HEK293 (cell line): ENCODE measurements around the gene LIMA1.

Experiments used
- BCL11B ChIP-seq: fragments of 450-650 bp; formaldehyde crosslinking; IDR thresholded peaks from 2 replicates; pipeline ENCODE4 v1.5.1; 2016; ENCODE audit warnings: low read depth, missing biosample characterization, missing genetic modification characterization
- HOXC10 ChIP-seq: sonication (generic); formaldehyde crosslinking; IDR thresholded peaks from 2 replicates; pipeline ENCODE4 v1.8.1; 2023; ENCODE audit warnings: mild to moderate bottlenecking, missing genetic modification reagents
- IKZF3 ChIP-seq: fragments of 450-650 bp; IDR thresholded peaks from 2 replicates; pipeline ENCODE4 v1.5.0; 2018; ENCODE audit warnings: missing biosample characterization, mild to moderate bottlenecking, missing genetic modification characterization, moderate library complexity
- KLF1 ChIP-seq: fragments of 450-650 bp; formaldehyde crosslinking; IDR thresholded peaks from 2 replicates; pipeline ENCODE4 v1.5.1; 2016; ENCODE audit warnings: missing biosample characterization, missing genetic modification characterization
- KLF10 ChIP-seq: fragments of 450-650 bp; IDR thresholded peaks from 2 replicates; pipeline ENCODE4 v1.5.1; 2018; ENCODE audit warnings: missing biosample characterization, mild to moderate bottlenecking, missing genetic modification characterization
- KLF16 ChIP-seq: fragments of 450-650 bp; formaldehyde crosslinking; IDR thresholded peaks from 2 replicates; pipeline ENCODE4 v1.5.1; 2017; ENCODE audit warnings: missing biosample characterization, missing genetic modification characterization
- KLF17 ChIP-seq: fragments of 450-650 bp; formaldehyde crosslinking; IDR thresholded peaks from 2 replicates; pipeline ENCODE4 v1.5.1; 2016; ENCODE audit warnings: missing biosample characterization, missing genetic modification characterization
- KLF7 ChIP-seq: fragments of 450-650 bp; formaldehyde crosslinking; IDR thresholded peaks from 2 replicates; pipeline ENCODE4 v1.5.1; 2016; ENCODE audit warnings: missing biosample characterization, missing genetic modification characterization, borderline replicate concordance
- RBAK ChIP-seq: fragments of 450-650 bp; formaldehyde crosslinking; IDR thresholded peaks from 2 replicates; pipeline ENCODE4 v1.5.1; 2016; ENCODE audit warnings: missing biosample characterization, missing genetic modification characterization
- SP3 ChIP-seq: fragments of 450-650 bp; formaldehyde crosslinking; IDR thresholded peaks from 2 replicates; pipeline ENCODE4 v1.5.1; 2016; ENCODE audit warnings: missing biosample characterization, missing genetic modification characterization
- WT1 ChIP-seq: fragments of 450-650 bp; formaldehyde crosslinking; IDR thresholded peaks from 2 replicates; pipeline ENCODE4 v1.5.1; 2016; ENCODE audit warnings: missing biosample characterization, missing genetic modification characterization
- ZBTB17 ChIP-seq: fragments of 450-650 bp; formaldehyde crosslinking; IDR thresholded peaks from 2 replicates; pipeline ENCODE4 v1.5.1; 2016; ENCODE audit warnings: missing biosample characterization, missing genetic modification characterization
- ZBTB21 ChIP-seq: fragments of 450-650 bp; formaldehyde crosslinking; IDR thresholded peaks from 2 replicates; pipeline ENCODE4 v1.5.1; 2017; ENCODE audit warnings: missing biosample characterization, missing genetic modification characterization
- ZFP69B ChIP-seq: fragments of 450-650 bp; formaldehyde crosslinking; IDR thresholded peaks from 2 replicates; pipeline ENCODE4 v1.5.1; 2016; ENCODE audit warnings: missing biosample characterization, missing genetic modification characterization
- ZNF157 ChIP-seq: fragments of 450-650 bp; formaldehyde crosslinking; IDR thresholded peaks from 2 replicates; pipeline ENCODE4 v1.5.1; 2016; ENCODE audit warnings: missing biosample characterization, missing genetic modification characterization
- ZNF184 ChIP-seq: fragments of 450-650 bp; IDR thresholded peaks from 2 replicates; pipeline ENCODE4 v1.5.1; 2018; ENCODE audit warnings: missing biosample characterization, mild to moderate bottlenecking, missing genetic modification characterization
- ZNF214 ChIP-seq: fragments of 450-650 bp; formaldehyde crosslinking; IDR thresholded peaks from 2 replicates; pipeline ENCODE4 v1.5.1; 2017; ENCODE audit warnings: missing biosample characterization, mild to moderate bottlenecking, missing genetic modification characterization, borderline replicate concordance
- ZNF274 ChIP-seq, 2 experiments: fragments of 200-500 bp in 1 of 2; fragments of 450-650 bp in 1 of 2; sonication (Bioruptor generic) in 1 of 2; formaldehyde crosslinking in 1 of 2; IDR thresholded peaks; 2 replicates each; pipeline versions ENCODE4 v1.5.1 to v1.6.1; 2014 to 2016; ENCODE audit warnings: borderline replicate concordance in 1 of 2, inconsistent platforms in 1 of 2, low read length in 1 of 2, missing biosample characterization in 1 of 2, missing genetic modification characterization in 1 of 2
- ZNF302 ChIP-seq: fragments of 450-650 bp; formaldehyde crosslinking; IDR thresholded peaks from 2 replicates; pipeline ENCODE4 v1.5.1; 2016; ENCODE audit warnings: missing biosample characterization, missing genetic modification characterization, low read depth
- ZNF341 ChIP-seq: fragments of 450-650 bp; formaldehyde crosslinking; IDR thresholded peaks from 2 replicates; pipeline ENCODE4; 2016; ENCODE audit warnings: low read depth, missing biosample characterization, missing genetic modification characterization
- ZNF366 ChIP-seq: fragments of 450-650 bp; formaldehyde crosslinking; conservative IDR thresholded peaks from 2 replicates; pipeline ENCODE4 v1.5.1; 2016; ENCODE audit warnings: missing biosample characterization, missing genetic modification characterization
- ZNF37A ChIP-seq: fragments of 450-650 bp; IDR thresholded peaks from 2 replicates; pipeline ENCODE4 v1.5.1; 2018; ENCODE audit warnings: missing biosample characterization, missing genetic modification characterization
- ZNF398 ChIP-seq: fragments of 450-650 bp; formaldehyde crosslinking; IDR thresholded peaks from 2 replicates; pipeline ENCODE4 v1.5.1; 2017; ENCODE audit warnings: missing biosample characterization, missing genetic modification characterization
- ZNF530 ChIP-seq: fragments of 450-650 bp; formaldehyde crosslinking; IDR thresholded peaks from 2 replicates; pipeline ENCODE4 v1.5.1; 2016; ENCODE audit warnings: low read depth, missing biosample characterization, missing genetic modification characterization
- ZNF558 ChIP-seq: fragments of 450-650 bp; formaldehyde crosslinking; IDR thresholded peaks from 2 replicates; pipeline ENCODE4 v1.5.1; 2016; ENCODE audit warnings: missing biosample characterization, missing genetic modification characterization
- ZNF560 ChIP-seq: fragments of 450-650 bp; formaldehyde crosslinking; IDR thresholded peaks from 2 replicates; pipeline ENCODE4 v1.5.1; 2017; ENCODE audit warnings: missing biosample characterization, missing genetic modification characterization, borderline replicate concordance
- ZNF596 ChIP-seq: fragments of 450-650 bp; IDR thresholded peaks from 2 replicates; pipeline ENCODE4 v1.5.0; 2018; ENCODE audit warnings: missing biosample characterization, mild to moderate bottlenecking, missing genetic modification characterization, moderate library complexity
- ZNF600 ChIP-seq: fragments of 450-650 bp; formaldehyde crosslinking; IDR thresholded peaks from 2 replicates; pipeline ENCODE4 v1.5.1; 2016; ENCODE audit warnings: missing biosample characterization, missing genetic modification characterization
- ZNF610 ChIP-seq: fragments of 450-650 bp; formaldehyde crosslinking; IDR thresholded peaks from 2 replicates; pipeline ENCODE4 v1.5.1; 2016; ENCODE audit warnings: missing biosample characterization, missing genetic modification characterization, borderline replicate concordance
- ZNF624 ChIP-seq: fragments of 450-650 bp; formaldehyde crosslinking; IDR thresholded peaks from 2 replicates; pipeline ENCODE4 v1.5.1; 2017; ENCODE audit warnings: missing biosample characterization, missing genetic modification characterization
- ZNF664 ChIP-seq: fragments of 450-650 bp; formaldehyde crosslinking; IDR thresholded peaks from 2 replicates; pipeline ENCODE4 v1.5.1; 2016; ENCODE audit warnings: missing biosample characterization, missing genetic modification characterization
- ZNF776 ChIP-seq: fragments of 450-650 bp; formaldehyde crosslinking; IDR thresholded peaks from 2 replicates; pipeline ENCODE4 v1.5.0; 2017; ENCODE audit warnings: missing biosample characterization, missing genetic modification characterization, borderline replicate concordance
- TF ChIP-seq, protein P1 (sequence below): fragments of 450-650 bp; formaldehyde crosslinking; optimal IDR thresholded peaks from 2 replicates; pipeline ENCODE3; 2016; ENCODE audit warnings: missing biosample characterization, mild to moderate bottlenecking, missing genetic modification characterization
- TF ChIP-seq, protein P2 (sequence below): fragments of 450-650 bp; formaldehyde crosslinking; IDR thresholded peaks from 2 replicates; pipeline ENCODE4 v1.5.1; 2016; ENCODE audit warnings: missing biosample characterization, missing genetic modification characterization, borderline replicate concordance

LIMA1 gene

DNA sequence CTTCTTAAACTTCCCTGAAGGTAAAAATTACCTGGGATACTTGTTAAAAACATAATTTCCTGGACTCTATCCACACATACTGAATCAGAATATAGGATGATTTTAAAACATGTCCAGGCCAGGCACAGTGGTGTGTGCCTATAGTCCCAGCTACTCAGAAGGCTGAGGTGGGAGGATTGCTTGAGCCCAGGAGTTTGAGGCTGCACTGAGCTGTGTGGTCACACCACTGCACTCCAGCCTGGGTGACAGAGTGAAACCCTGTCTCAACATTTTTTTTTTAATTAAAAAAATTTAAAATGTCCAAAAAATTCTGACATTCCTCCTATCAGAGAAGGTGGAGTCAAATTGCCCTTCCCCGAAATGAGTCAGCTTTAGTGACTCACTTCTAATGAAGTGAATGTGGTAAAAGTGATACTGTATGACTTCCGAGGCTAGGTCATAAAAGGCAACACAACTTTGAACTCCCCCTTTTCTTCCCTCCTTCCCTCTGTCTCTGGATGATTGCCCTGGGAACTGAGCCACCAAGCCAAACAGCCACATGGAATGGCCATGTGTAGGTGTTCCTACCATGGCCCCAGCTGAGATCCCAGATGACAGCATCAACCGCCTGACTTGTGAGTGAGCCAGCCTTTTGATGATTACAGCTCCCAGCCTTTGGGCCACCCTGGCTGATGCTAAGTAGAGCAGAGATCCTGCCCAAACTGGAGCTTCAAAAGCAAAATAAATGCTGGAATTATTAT is 36.3 kb downstream of the LIMA1 start (continued):
- peak; percentile 97 for TF ChIP-seq KLF17 (tag by site-specific recombination)
- TF ChIP-seq KLF10 (tag by site-specific recombination): peak; percentile 71
- no peak for TF ChIP-seq ZNF37A (tag by site-specific recombination)
- TF ChIP-seq ZNF610 (tag by site-specific recombination): no peak
- no peak for TF ChIP-seq ZNF664 (tag by site-specific recombination)
- TF ChIP-seq ZNF157 (tag by site-specific recombination): no peak
- TF ChIP-seq ZNF341: peak; percentile 60
- TF ChIP-seq ZNF776 (tag by site-specific recombination): no peak
- TF ChIP-seq ZNF600 (tag by site-specific recombination): peak; percentile 92
- no peak for TF ChIP-seq RBAK
- TF ChIP-seq ZNF366 (tag by site-specific recombination): peak; percentile 79
- peak; percentile 92 for TF ChIP-seq ZNF398 (tag by site-specific recombination)
- TF ChIP-seq ZBTB21 (tag by site-specific recombination): peak; percentile 90
- peak; percentile 86 for TF ChIP-seq ZFP69B (tag by site-specific recombination)
- no peak for TF ChIP-seq ZNF560 (tag by site-specific recombination)
- TF ChIP-seq ZNF624 (tag by site-specific recombination): no peak
- no peak for TF ChIP-seq BCL11B
- TF ChIP-seq KLF7 (tag by site-specific recombination): no peak
- no peak for TF ChIP-seq ZNF302 (tag by site-specific recombination)
- TF ChIP-seq ZNF596: no peak
- TF ChIP-seq, protein P1, sequence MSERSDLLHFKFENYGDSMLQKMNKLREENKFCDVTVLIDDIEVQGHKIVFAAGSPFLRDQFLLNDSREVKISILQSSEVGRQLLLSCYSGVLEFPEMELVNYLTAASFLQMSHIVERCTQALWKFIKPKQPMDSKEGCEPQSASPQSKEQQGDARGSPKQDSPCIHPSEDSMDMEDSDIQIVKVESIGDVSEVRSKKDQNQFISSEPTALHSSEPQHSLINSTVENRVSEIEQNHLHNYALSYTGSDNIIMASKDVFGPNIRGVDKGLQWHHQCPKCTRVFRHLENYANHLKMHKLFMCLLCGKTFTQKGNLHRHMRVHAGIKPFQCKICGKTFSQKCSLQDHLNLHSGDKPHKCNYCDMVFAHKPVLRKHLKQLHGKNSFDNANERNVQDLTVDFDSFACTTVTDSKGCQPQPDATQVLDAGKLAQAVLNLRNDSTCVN (tag by site-specific recombination): no peak
- peak; percentile 91 for TF ChIP-seq ZNF184
- TF ChIP-seq KLF1: no peak
- peak; percentile 80 for TF ChIP-seq WT1 (tag by site-specific recombination)
- TF ChIP-seq KLF16: peak; percentile 56; the same call in 1 of the 2 replicates
- peak; percentile 65 for TF ChIP-seq IKZF3 (tag by site-specific recombination)
- TF ChIP-seq ZNF274 (IDR thresholded peaks at IDR 0.05; ENCODE audit: low read length): no peak
- TF ChIP-seq ZNF274 (tag by site-specific recombination; IDR thresholded peaks at IDR 0.05; ENCODE audit: borderline replicate concordance): no peak
- peak; percentile 76; the same call in 1 of the 2 replicates for TF ChIP-seq ZNF558 (tag by site-specific recombination)
- TF ChIP-seq, protein P2, sequence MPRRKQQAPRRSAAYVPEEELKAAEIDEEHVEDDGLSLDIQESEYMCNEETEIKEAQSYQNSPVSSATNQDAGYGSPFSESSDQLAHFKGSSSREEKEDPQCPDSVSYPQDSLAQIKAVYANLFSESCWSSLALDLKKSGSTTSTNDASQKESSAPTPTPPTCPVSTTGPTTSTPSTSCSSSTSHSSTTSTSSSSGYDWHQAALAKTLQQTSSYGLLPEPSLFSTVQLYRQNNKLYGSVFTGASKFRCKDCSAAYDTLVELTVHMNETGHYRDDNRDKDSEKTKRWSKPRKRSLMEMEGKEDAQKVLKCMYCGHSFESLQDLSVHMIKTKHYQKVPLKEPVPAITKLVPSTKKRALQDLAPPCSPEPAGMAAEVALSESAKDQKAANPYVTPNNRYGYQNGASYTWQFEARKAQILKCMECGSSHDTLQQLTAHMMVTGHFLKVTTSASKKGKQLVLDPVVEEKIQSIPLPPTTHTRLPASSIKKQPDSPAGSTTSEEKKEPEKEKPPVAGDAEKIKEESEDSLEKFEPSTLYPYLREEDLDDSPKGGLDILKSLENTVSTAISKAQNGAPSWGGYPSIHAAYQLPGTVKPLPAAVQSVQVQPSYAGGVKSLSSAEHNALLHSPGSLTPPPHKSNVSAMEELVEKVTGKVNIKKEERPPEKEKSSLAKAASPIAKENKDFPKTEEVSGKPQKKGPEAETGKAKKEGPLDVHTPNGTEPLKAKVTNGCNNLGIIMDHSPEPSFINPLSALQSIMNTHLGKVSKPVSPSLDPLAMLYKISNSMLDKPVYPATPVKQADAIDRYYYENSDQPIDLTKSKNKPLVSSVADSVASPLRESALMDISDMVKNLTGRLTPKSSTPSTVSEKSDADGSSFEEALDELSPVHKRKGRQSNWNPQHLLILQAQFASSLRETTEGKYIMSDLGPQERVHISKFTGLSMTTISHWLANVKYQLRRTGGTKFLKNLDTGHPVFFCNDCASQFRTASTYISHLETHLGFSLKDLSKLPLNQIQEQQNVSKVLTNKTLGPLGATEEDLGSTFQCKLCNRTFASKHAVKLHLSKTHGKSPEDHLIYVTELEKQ (tag by site-specific recombination): peak; percentile 79; the same call in 1 of the 2 replicates
- TF ChIP-seq ZNF214 (tag by site-specific recombination): no peak
- peak; percentile 95 for TF ChIP-seq ZBTB17 (tag by site-specific recombination)
- no peak for TF ChIP-seq HOXC10 (CRISPR knock-in tag)
- TF ChIP-seq SP3: peak; percentile 61
- TF ChIP-seq ZNF530 (tag by site-specific recombination): no peak
